Measurements from ENCODE around the gene LMNTD2. TPM values are rescaled to one million over a fixed set of nuclear protein-coding genes. Genes with fewer than 3 reads are reported as not detected.
A peak's percentile ranks its signal among the peaks of the same experiment; 100 is the strongest.

Gene LMNTD2
- total and polyA plus RNA-seq, 2 of the 13 experiments (the other 11 are each of a cell fraction or from before 2014, with no cell fraction given): 1.1 to 3.1 TPM

- peak; percentile 31 for TF ChIP-seq RBM39 (IDR thresholded peaks at IDR 0.05; ENCODE audit: low read depth, low read length, poor library complexity, severe bottlenecking)
- TF ChIP-seq SIN3A (IDR thresholded peaks at IDR 0.05; ENCODE audit: borderline replicate concordance, low read depth, low read length): no peak
- 0 out of 2 replicates have a peak, but pooled peaks have one; percentile 14 for TF ChIP-seq ZNF776 (CRISPR knock-in tag; IDR thresholded peaks at IDR 0.05)
- TF ChIP-seq ZNF788 (CRISPR knock-in tag; IDR thresholded peaks at IDR 0.05; ENCODE audit: borderline replicate concordance): peak; percentile 90
- peak; percentile 57; the same call in 1 of the 2 replicates for TF ChIP-seq ZNF691 (CRISPR knock-in tag; IDR thresholded peaks at IDR 0.05; ENCODE audit: borderline replicate concordance, low read depth)
- TF ChIP-seq UBTF (CRISPR knock-in tag; IDR thresholded peaks at IDR 0.05): peak; percentile 75
- peak; percentile 26; the same call in 1 of the 2 replicates for TF ChIP-seq ZNF224 (CRISPR knock-in tag; IDR thresholded peaks at IDR 0.05)
- TF ChIP-seq ZBTB7A (CRISPR knock-in tag; IDR thresholded peaks at IDR 0.05): peak; percentile 87
- TF ChIP-seq ZNF616 (CRISPR knock-in tag; IDR thresholded peaks at IDR 0.05; ENCODE audit: low read depth): no peak
- peak; percentile 85 for TF ChIP-seq PATZ1 (CRISPR knock-in tag; IDR thresholded peaks at IDR 0.05)
- peak; percentile 56; the same call in 1 of the 2 replicates for TF ChIP-seq ZNF670 (CRISPR knock-in tag; IDR thresholded peaks at IDR 0.05; ENCODE audit: borderline replicate concordance)
- peak; percentile 16; the same call in 1 of the 2 replicates for TF ChIP-seq ZNF609 (CRISPR knock-in tag; IDR thresholded peaks at IDR 0.05; ENCODE audit: borderline replicate concordance)
- peak; percentile 56; the same call in 1 of the 2 replicates for TF ChIP-seq HOXD1 (CRISPR knock-in tag; IDR thresholded peaks at IDR 0.05)
Observed at GRCh38 chr11:560305-561147, at the start of gene LMNTD2, which contains the start of gene RASSF7 (continued).

All from HepG2 (cell line).